CD4-positive, alpha-beta T cell treated with Interleukin-15 for 1 hour (primary cell): ENCODE measurements around the gene NCKAP5.

Experiments used
- DNase-seq: peaks from one replicate; pipeline ENCODE4 v3.0.0-alpha.2; 2020

Gene NCKAP5

GRCh38 chr2:133416736-133417135 lies 151.5 kb downstream of the NCKAP5 start:
- DNase-seq, result no peak

GRCh38 chr2:133416146-133416545 lies 152.1 kb downstream of the NCKAP5 start:
- DNase-seq, result no peak

DNA sequence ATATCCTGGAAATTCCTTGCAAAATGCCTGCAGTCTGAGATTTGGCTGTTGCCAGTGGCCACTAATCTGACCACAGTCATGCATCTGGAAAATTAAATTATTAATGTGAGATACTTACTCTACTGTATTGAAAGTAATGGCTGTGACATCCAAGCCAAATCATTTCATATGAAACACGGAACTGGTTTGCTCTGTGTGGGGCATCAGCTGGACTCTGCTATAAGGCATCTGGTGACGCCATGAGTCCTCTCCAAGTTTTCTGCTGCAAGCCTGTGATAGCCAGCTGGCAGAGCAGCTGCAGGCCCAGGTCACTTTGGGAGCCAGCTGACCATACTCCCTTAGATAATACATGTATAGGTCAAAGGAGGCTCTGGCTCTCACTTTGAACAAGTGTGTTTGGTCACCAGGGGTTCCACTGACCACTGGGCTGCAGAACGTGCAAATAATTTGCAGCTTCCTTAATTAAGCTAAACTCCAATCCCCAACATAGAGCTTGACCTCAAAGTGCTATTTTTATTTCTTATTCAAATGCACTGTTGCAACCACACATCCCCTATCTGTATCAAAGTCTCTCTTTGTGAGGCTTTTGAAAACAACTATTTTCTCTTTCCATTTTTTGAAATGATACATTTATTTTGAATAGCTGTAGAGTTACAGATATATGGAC lies 152.9 kb downstream of the NCKAP5 start:
- DNase-seq, result no peak

DNA sequence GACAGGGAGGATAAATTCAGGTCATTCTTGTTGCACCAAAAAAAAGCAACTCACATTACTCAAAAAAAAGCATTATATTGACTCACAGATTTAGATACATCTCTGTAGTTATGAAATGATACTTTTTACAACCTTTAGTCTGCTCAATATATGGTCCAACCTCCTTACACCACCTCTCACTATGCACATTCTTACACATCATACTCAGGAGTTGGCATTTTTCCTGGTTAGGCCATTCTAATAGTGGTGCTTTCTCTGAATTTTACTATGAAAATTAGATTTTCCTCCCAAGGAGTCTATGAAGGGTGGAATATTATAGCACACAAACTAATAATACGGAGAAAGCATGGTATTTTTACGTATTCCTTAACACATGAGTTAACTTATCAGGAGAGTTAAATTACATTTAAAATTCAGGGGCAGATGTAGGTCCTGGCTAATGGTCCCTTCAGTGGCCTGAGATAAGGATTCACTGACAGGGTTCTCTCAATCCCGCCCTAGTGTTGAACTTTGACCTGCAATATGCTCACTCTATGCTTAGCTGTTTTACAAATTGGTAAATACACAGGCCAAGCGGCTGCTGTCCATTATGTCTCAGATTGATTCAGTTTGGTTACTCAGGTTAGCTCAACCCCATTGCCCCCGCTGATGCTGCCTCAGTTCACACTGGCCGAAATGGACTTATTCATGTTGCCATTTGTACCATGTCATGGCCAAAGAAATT lies 153.6 kb downstream of the NCKAP5 start:
- DNase-seq, result no peak

DNA sequence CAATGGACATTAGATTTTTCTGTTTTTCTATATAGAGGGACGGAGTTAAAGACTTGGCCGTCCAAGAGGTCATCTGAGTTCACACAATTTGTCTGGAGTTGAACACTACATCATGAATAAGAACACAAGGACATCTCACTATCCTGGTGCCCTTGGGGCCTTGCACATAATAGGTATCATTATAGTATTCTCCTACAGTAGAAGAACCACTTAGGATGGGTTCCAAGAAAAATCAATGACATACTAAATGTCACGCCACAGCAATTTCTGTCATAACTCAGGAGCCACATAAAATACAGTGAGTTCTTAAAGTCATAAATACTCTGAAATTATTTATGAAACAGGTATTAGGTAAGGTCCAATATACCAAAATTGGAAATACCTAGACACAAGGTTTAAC lies 154.4 kb downstream of the NCKAP5 start:
- no peak for DNase-seq

- no peak for DNase-seq
Observed at GRCh38 chr2:133412694-133413093, 155.6 kb downstream of the NCKAP5 start.

DNA sequence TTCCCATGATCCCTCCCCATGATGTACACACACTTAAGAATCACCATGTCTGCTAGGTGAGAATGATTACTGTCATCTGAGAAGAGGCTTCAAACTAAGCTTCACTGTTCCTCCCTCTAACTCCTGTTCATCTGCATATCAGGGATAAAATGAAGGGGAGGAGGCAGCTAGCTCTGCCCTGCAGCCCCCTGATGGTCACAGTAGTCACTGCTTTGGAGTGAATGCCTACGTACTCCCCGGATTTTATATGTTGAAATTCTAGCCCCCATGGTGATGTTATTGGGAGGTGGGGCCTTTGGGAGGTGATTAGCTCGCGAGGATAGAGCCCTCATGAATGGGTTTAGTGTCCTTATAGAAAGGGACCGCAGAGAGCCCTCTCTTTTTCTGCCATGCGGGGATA lies 156.4 kb downstream of the NCKAP5 start:
- DNase-seq, result no peak

DNA sequence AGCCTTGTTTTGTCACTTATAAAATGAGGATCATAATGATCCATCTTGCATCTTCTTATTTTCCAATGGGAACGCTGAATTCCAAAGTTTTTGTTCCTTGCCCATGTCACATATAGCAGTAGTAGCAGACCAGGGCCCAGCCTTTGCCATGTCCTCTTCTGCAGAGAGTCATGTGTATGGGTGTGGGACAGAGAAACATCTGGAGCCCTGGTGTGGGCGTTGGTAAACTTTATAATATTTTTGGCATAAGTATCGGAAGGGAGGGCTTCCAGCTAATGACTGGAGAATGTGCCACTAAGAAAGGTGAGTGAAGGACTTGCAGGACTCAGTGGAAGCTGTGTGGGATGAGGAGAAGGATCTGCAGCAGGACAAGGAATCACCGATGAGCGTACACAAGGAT lies 157.2 kb downstream of the NCKAP5 start:
- DNase-seq, result no peak

DNA sequence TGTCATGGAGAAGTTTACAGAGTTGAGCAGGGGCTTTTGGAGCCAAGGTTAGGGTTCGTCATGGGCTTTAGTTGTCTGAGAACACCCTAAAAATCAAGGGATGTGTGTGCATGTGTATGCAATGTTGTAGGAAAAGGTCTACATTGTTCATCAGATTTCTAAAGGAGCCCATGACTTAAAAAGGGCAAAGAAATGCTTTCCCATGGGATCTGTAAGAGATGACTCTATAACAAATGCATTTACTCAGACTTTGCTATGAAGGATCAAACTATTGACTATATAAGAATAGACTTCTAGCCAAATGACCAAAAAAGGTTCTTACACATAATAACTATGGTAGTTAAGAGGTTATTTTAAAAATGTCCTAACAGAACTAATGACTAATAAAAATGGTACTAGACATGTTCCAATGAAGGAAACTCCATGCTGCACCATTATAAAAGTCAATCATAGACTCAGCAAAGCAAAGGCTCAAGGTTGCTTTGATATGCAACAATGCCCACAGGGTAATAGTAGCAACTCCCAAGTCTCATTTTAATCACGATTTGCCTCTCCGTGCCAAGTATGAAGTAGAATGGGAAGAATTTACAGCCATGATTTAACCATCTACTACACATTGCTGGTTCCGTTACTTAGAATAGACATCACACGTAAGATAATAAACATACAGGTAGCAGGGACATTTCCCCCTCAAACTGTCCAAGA lies 158.5 kb downstream of the NCKAP5 start:
- no peak for DNase-seq

- DNase-seq, result no peak
Observed at GRCh38 chr2:133408671-133409070, 159.6 kb downstream of the NCKAP5 start.

- DNase-seq, result no peak
Observed at GRCh38 chr2:133407341-133407740, 160.9 kb downstream of the NCKAP5 start.

GRCh38 chr2:133405252-133405651 lies 163.0 kb downstream of the NCKAP5 start:
- no peak for DNase-seq

GRCh38 chr2:133400411-133400810 lies 167.9 kb downstream of the NCKAP5 start:
- DNase-seq, result no peak

DNA sequence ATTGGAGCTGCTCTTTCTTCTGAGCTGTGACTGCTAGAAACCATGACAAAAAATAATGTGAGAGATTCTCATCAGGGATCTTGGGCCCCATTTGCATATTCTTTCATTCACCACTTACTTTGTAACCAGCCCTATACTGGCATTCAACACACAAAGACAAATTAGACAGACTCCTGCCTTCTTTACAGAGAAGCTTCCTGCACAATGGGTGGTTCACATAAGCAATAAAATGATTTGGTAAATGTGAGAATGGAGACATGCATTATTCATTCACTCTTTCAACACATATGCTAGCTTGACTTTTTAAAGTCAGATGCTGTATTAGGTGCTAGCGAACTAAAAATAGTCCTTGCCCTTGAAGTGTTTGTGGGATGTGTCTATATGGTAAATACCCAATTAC lies 174.4 kb downstream of the NCKAP5 start:
- DNase-seq, result no peak

- DNase-seq, result no peak
Observed at GRCh38 chr2:133390156-133390555, 178.1 kb downstream of the NCKAP5 start.

GRCh38 chr2:133389569-133389968 lies 178.7 kb downstream of the NCKAP5 start:
- no peak for DNase-seq

DNA sequence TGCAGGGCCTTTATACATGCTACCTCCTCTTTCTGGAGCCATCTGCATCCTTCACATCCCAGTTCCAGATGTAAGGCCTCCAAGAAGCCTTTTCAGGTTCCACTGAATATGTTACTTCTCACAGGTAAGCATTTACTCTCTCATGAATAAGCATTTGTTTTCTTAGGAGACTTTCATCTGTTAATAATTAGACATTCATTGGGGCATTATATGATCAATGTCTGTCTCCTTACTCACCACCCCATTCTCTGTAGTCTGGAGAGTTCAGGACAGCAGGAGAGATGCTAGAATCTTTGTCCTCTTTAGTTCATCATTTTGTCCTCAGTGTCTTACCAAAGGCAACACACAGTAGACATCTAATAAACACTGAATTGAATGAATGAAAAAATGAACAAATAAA lies 185.7 kb downstream of the NCKAP5 start:
- DNase-seq, result no peak

GRCh38 chr2:133380991-133381390 lies 187.3 kb downstream of the NCKAP5 start:
- DNase-seq, result no peak

- no peak for DNase-seq
Observed at GRCh38 chr2:133378928-133379549, 189.2 kb downstream of the NCKAP5 start.

- DNase-seq, result no peak
Observed at GRCh38 chr2:133378386-133378785, 189.9 kb downstream of the NCKAP5 start.

DNA sequence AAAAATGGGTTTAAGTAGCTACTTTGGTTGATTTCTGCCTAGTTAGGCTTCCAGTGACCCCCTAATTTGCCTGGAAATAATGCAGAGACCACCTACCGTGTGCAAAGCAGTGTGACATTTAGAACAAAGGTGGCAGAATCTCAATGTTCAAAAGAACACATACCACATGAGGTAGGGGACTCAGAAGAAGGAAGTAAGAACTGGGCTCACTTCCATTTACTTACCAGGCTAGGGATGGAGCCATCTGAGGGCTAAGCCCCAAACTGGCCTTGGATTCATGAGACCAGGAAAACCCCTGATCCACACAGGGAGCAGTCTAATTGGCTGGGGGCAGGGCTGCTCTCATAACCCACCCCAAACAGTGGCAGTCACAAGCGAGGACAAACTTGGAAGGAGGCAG lies 190.7 kb downstream of the NCKAP5 start:
- no peak for DNase-seq

- DNase-seq, result no peak
Observed at GRCh38 chr2:133377021-133377481, 191.2 kb downstream of the NCKAP5 start.

GRCh38 chr2:133374781-133375180 lies 193.5 kb downstream of the NCKAP5 start:
- no peak for DNase-seq

DNA sequence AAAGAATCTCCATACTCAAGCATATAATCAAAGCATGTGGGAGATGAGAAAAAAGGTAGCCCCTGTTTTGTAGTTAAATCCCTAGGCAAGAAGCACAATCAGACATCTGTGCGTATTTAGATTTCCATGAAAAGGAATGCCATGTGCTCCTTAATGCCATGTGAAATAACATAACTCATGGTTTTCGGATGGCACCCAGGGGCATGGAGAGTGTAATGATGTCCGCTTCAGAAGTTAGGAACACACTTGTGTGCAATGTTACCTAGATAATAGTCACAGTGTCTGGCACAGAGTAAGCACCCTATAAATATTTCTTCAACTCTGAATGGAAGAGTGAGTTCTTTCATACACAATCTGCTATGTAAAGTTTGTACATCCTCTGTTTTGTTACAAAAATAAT lies 197.0 kb downstream of the NCKAP5 start:
- DNase-seq, result no peak
